Endothelial cell of umbilical vein (primary cell): ENCODE results near the gene PLAGL2.

Source experiments
- CTCF ChIP-seq, 2 donors: IDR thresholded peaks; 1 replicate in 1 of 2; 2 replicates in 1 of 2; pipeline ENCODE4 v1.5.1; 2011; ENCODE audit warnings: low read length in 2 of 2, mild to moderate bottlenecking in 2 of 2, moderate library complexity in 2 of 2, control low read depth in 1 of 2, inconsistent platforms in 1 of 2, low read depth in 1 of 2; ENCODE audit not compliant: insufficient read depth in 1 of 2; ENCODE audit errors: extremely low read depth in 1 of 2
- EZH2 ChIP-seq: IDR thresholded peaks from 2 replicates; pipeline ENCODE4 v1.6.1; 2012; ENCODE audit warnings: borderline replicate concordance, low read depth, mild to moderate bottlenecking, moderate library complexity, low read length, inconsistent platforms; ENCODE audit not compliant: severe bottlenecking

- TF ChIP-seq CTCF (IDR thresholded peaks at IDR 0.05; ENCODE audit: extremely low read depth in 1 of 2, insufficient read depth in 1 of 2, low read depth in 1 of 2, low read length in 2 of 2) = no peak
- no peak for TF ChIP-seq EZH2
Measured at GRCh38 chr20:32218156-32218900, 10.8 kb upstream of the PLAGL2 start.
